ENCODE results near the gene ARFGAP3.

DNA sequence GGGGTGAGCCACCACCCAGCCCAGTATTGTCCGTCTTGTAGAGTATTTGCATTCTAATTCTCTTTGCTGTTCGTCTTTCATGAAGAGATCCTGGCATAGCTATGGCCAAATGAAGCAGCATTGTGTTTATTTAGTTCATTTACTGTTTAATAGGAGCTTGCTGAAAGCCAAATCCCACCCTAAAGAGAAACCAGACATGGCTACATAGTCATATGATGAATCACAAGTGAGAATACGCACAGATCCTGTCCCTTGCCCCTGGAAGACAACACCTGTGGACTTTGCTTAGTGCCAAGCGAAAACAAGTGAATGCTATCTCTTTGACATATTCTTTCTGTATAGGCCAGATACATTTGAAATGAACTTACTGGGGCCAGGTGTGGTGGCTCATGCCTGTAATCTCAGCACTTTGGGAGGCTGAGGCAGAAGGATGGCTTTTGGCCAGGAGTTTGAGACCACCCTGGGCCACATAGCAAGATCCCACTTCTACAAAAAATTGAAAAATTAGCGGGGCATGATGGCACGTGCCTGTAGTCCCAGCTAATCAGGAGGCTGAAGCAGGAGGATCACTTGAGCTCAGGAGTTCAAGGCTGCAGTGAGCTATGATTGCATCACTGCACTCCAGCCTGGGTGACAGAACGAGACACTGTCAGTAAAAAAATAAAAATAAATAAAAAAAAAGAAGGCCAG, 5.1 kb upstream of the ARFGAP3 start:
- TF ChIP-seq, protein P1, sequence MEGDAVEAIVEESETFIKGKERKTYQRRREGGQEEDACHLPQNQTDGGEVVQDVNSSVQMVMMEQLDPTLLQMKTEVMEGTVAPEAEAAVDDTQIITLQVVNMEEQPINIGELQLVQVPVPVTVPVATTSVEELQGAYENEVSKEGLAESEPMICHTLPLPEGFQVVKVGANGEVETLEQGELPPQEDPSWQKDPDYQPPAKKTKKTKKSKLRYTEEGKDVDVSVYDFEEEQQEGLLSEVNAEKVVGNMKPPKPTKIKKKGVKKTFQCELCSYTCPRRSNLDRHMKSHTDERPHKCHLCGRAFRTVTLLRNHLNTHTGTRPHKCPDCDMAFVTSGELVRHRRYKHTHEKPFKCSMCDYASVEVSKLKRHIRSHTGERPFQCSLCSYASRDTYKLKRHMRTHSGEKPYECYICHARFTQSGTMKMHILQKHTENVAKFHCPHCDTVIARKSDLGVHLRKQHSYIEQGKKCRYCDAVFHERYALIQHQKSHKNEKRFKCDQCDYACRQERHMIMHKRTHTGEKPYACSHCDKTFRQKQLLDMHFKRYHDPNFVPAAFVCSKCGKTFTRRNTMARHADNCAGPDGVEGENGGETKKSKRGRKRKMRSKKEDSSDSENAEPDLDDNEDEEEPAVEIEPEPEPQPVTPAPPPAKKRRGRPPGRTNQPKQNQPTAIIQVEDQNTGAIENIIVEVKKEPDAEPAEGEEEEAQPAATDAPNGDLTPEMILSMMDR (IDR thresholded peaks at IDR 0.05): no peak
- TF ChIP-seq POLR2AphosphoS5 (IDR thresholded peaks at IDR 0.05; ENCODE audit: low read depth, low read length) (no peak), SIN3A (IDR thresholded peaks at IDR 0.05; ENCODE audit: borderline replicate concordance, insufficient read depth, low read depth, low read length) (no peak), TCF7L2 (IDR thresholded peaks at IDR 0.05; ENCODE audit: low read depth, low read length) (no peak), REST (IDR thresholded peaks at IDR 0.05; ENCODE audit: insufficient read depth in 1 of 2, low read depth in 2 of 2, low read length in 1 of 2) (no peak)
